ENCODE measurements around the gene BNC2. TPM values are rescaled to one million over a fixed set of nuclear protein-coding genes. Genes with fewer than 3 reads are reported as not detected.

Gene BNC2
- total RNA-seq, 1 experiment from 2014 or later, result 11.7 TPM

- Histone ChIP-seq H3K27me3 (ENCODE audit: low read length) (no peaks in the 10 kb centered on the region), H2AFZ (ENCODE audit: low read length) (no peak overlapping the region), H3K4me3 (ENCODE audit: low read length) (no peak overlapping the region), H3K4me2 (ENCODE audit: low read length) (no peak overlapping the region), H3F3A (ENCODE audit: low read length, unreplicated experiment) (no peaks in the 10 kb centered on the region), H3K9ac (ENCODE audit: low read length) (no peak overlapping the region), H3K4me1 (ENCODE audit: insufficient read depth, low read length) (peaks cover 20% of the 10 kb centered on the region; the same call in 1 of the 2 replicates), H3K27ac (ENCODE audit: low read length) (no peak overlapping the region), H3K9me2 (replicated peaks; ENCODE audit: low read length) (no peaks in the 10 kb centered on the region), H3K36me3 (ENCODE audit: low read depth, low read length) (no peaks in the 10 kb centered on the region; the same call in 1 of the 2 replicates), H3K79me2 (ENCODE audit: low read length) (peaks cover 9% of the 10 kb centered on the region), H3K9me3 (ENCODE audit: low read length) (no peaks in the 10 kb centered on the region), H4K20me1 (ENCODE audit: low read length) (no peaks in the 10 kb centered on the region)
- CTCF ChIA-PET, result no interaction called here
- intact Hi-C loops (cut with micrococcal nuclease), result no loop called here
- DNase-seq (no peak), ATAC-seq (no peak)
- POLR2A ChIA-PET (ENCODE audit: unreplicated experiment), result no interaction called here
- no peak for TF ChIP-seq CTCF (conservative IDR thresholded peaks at IDR 0.05; ENCODE audit: low read depth, low read length)
- no peak for TF ChIP-seq EZH2phosphoT487 (IDR thresholded peaks at IDR 0.05; ENCODE audit: borderline replicate concordance, low read length)
- no peak for TF ChIP-seq EZH2 (IDR thresholded peaks at IDR 0.05; ENCODE audit: low read length, unreplicated experiment)
- BruUV-seq (replicated peaks), result no TSS peak
Measured at GRCh38 chr9:16732546-16732945, 137.9 kb downstream of the BNC2 start.

GRCh38 chr9:16730162-16730561 is 140.3 kb downstream of the BNC2 start:
- Histone ChIP-seq H3K36me3 (ENCODE audit: low read depth, low read length) (no peaks in the 10 kb centered on the region; the same call in 1 of the 2 replicates), H2AFZ (ENCODE audit: low read length) (no peak overlapping the region), H3K79me2 (ENCODE audit: low read length) (peaks cover 22% of the 10 kb centered on the region), H3K4me3 (ENCODE audit: low read length) (no peak overlapping the region), H3K27me3 (ENCODE audit: low read length) (no peaks in the 10 kb centered on the region), H3K9me2 (replicated peaks; ENCODE audit: low read length) (no peaks in the 10 kb centered on the region), H3K9ac (ENCODE audit: low read length) (no peak overlapping the region), H3K9me3 (ENCODE audit: low read length) (no peaks in the 10 kb centered on the region), H4K20me1 (ENCODE audit: low read length) (no peaks in the 10 kb centered on the region), H3K27ac (ENCODE audit: low read length) (no peak overlapping the region), H3K4me2 (ENCODE audit: low read length) (no peak overlapping the region), H3K4me1 (ENCODE audit: insufficient read depth, low read length) (peaks cover 33% of the 10 kb centered on the region), H3F3A (ENCODE audit: low read length, unreplicated experiment) (no peaks in the 10 kb centered on the region)
- no peak for DNase-seq
- CTCF ChIA-PET, result interaction anchor here (0.6 kb wide), 1 partner anchor 89 kb away, joined by 3 read pairs; no protein-coding TSS in a partner anchor
- ATAC-seq, result no peak
- POLR2A ChIA-PET (ENCODE audit: unreplicated experiment), result no interaction called here
- no TSS peak for BruUV-seq (replicated peaks)
- intact Hi-C loops (cut with micrococcal nuclease), result no loop called here
- no peak for TF ChIP-seq CTCF (conservative IDR thresholded peaks at IDR 0.05; ENCODE audit: low read depth, low read length)
- TF ChIP-seq EZH2 (IDR thresholded peaks at IDR 0.05; ENCODE audit: low read length, unreplicated experiment), result no peak
- TF ChIP-seq EZH2phosphoT487 (IDR thresholded peaks at IDR 0.05; ENCODE audit: borderline replicate concordance, low read length), result no peak

GRCh38 chr9:16729651-16730050 is 140.8 kb downstream of the BNC2 start:
- Histone ChIP-seq H3K4me1 (ENCODE audit: insufficient read depth, low read length) (peaks cover 37% of the 10 kb centered on the region), H3K9me3 (ENCODE audit: low read length) (no peaks in the 10 kb centered on the region), H3K9ac (ENCODE audit: low read length) (no peak overlapping the region), H3K27me3 (ENCODE audit: low read length) (no peaks in the 10 kb centered on the region), H3K9me2 (replicated peaks; ENCODE audit: low read length) (no peaks in the 10 kb centered on the region), H3K4me2 (ENCODE audit: low read length) (no peak overlapping the region), H4K20me1 (ENCODE audit: low read length) (no peaks in the 10 kb centered on the region), H3K4me3 (ENCODE audit: low read length) (no peak overlapping the region), H3K36me3 (ENCODE audit: low read depth, low read length) (no peaks in the 10 kb centered on the region; the same call in 1 of the 2 replicates), H2AFZ (ENCODE audit: low read length) (no peak overlapping the region), H3F3A (ENCODE audit: low read length, unreplicated experiment) (no peaks in the 10 kb centered on the region), H3K27ac (ENCODE audit: low read length) (no peak overlapping the region), H3K79me2 (ENCODE audit: low read length) (peaks cover 22% of the 10 kb centered on the region)
- DNase-seq, result no peak
- intact Hi-C loops (cut with micrococcal nuclease), result loop anchor here (5.0 to 10.0 kb wide), 3 partner anchors 125 to 217 kb away; no protein-coding TSS in a partner anchor
- no TSS peak for BruUV-seq (replicated peaks)
- ATAC-seq, result no peak
- TF ChIP-seq EZH2phosphoT487 (IDR thresholded peaks at IDR 0.05; ENCODE audit: borderline replicate concordance, low read length) (no peak), EZH2 (IDR thresholded peaks at IDR 0.05; ENCODE audit: low read length, unreplicated experiment) (no peak), CTCF (conservative IDR thresholded peaks at IDR 0.05; ENCODE audit: low read depth, low read length) (no peak)
- POLR2A ChIA-PET (ENCODE audit: unreplicated experiment), result no interaction called here
- CTCF ChIA-PET, result no interaction called here
